Cardiac muscle cell (in vitro differentiated cells and primary cell): ENCODE data around the gene BAZ1B. TPM values are rescaled to one million over a fixed set of nuclear protein-coding genes. Genes with fewer than 3 reads are reported as not detected.

Source experiments
- DNase-seq, 2 donors: peaks; one replicate each; pipeline versions ENCODE4 v3.0.0 to v3.0.0-alpha.2; 2010 to 2017; ENCODE audit warnings: low read depth in 1 of 2, low spot score in 1 of 2
- H3K27ac ChIP-seq: fragments of 200-600 bp; sonication (generic); 2 replicates; pipeline ENCODE4 v1.5.1; 2016
- H3K27me3 ChIP-seq: fragments of 200-600 bp; sonication (generic); 2 replicates; pipeline ENCODE4 v1.6.0; 2016; ENCODE audit warnings: control low read depth
- H3K36me3 ChIP-seq: fragments of 200-600 bp; sonication (generic); 2 replicates; pipeline ENCODE4 v1.5.1; 2016; ENCODE audit warnings: control low read depth
- H3K4me1 ChIP-seq: fragments of 200-600 bp; sonication (generic); 2 replicates; pipeline ENCODE4 v1.8.1; 2017; ENCODE audit warnings: low read depth, mild to moderate bottlenecking, mixed run types
- H3K4me3 ChIP-seq: fragments of 200-600 bp; sonication (generic); 2 replicates; pipeline ENCODE4 v1.5.1; 2016; ENCODE audit warnings: mild to moderate bottlenecking
- H3K9me3 ChIP-seq: fragments of 200-600 bp; sonication (generic); 2 replicates; pipeline ENCODE4 v1.5.1; 2017; ENCODE audit warnings: low read depth, mild to moderate bottlenecking, control low read depth
- CTCF ChIP-seq: IDR thresholded peaks from 2 replicates; pipeline ENCODE4 v1.5.1; 2012; ENCODE audit warnings: low read depth, mild to moderate bottlenecking, low read length
- polyA plus RNA-seq: library from polyadenylated mRNA; unstranded; fragments of >200 nt; fragmentation: Nextera tagmentation; extraction: Ambion mirVana; gene quantifications from 2 replicates; pipeline ENCODE4 v1.2.1, GENCODE V29; 2016
- total RNA-seq: library from RNA; depleted of rRNA; stranded (reverse); fragments of >200 nt; gene quantifications from 2 replicates; pipeline ENCODE4 v1.2.3, GENCODE V29; 2016

The BAZ1B gene
- total and polyA plus RNA-seq, 2 experiments from 2014 or later = 19.7 to 42.5 TPM

DNA sequence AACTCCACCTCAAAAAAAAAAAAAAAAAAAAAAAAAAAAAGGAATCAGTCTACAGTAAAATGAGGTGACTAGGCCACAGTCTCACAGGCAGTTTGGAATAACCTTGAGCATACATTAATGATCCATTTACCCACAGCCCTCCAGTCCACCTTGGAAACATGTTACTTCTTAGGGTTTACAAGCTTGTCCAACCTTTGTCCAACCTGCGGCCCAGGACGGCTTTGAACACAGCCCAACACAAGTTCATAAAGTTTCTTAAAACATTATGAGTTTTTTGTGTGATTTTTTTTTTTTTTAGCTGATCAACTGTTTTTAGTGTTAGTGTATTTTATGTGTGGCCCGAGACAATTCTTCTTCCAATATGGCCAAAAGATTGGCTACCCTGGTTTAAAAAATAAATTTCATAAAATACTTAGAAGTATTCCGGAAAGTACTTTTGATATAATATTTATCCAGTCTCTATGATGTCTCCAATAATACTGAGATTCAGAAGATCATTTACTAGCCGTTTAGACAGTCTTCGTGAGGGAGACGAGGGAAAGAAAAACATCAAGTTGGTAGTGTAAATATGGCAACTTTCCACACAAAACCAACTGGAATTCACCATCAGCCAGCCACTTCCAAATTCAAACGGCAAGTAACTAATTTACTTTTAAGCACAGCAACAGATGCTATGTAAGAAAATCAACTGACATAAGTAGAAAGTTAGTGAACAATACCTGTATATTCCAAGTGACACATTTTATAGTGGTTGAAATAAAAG is 9.9 kb downstream of the BAZ1B start:
- TF ChIP-seq CTCF = no peak
- DNase-seq = no peak
- peaks cover 38% of the 10 kb centered on the region for H3K36me3 ChIP-seq

GRCh38 chr7:73509463-73509862 is 12.6 kb downstream of the BAZ1B start:
- DNase-seq = no peak
- Histone ChIP-seq H3K36me3 (peaks cover 55% of the 10 kb centered on the region), H3K27me3 (no peaks in the 10 kb centered on the region), H3K4me1 (no peaks in the 10 kb centered on the region), H3K9me3 (no peaks in the 10 kb centered on the region), H3K27ac (no peak overlapping the region), H3K4me3 (no peak overlapping the region)
- TF ChIP-seq CTCF = no peak

More for the DNA sequence above, 9.9 kb downstream of the BAZ1B start:
- H3K4me3 ChIP-seq = no peak overlapping the region
- H3K27me3 ChIP-seq = no peaks in the 10 kb centered on the region
- H3K4me1 ChIP-seq = no peaks in the 10 kb centered on the region
- no peaks in the 10 kb centered on the region for H3K9me3 ChIP-seq
- H3K27ac ChIP-seq = no peak overlapping the region

GRCh38 chr7:73507556-73507955 is 14.5 kb downstream of the BAZ1B start:
- Histone ChIP-seq H3K4me3 (no peak overlapping the region), H3K27me3 (no peaks in the 10 kb centered on the region), H3K9me3 (no peaks in the 10 kb centered on the region), H3K27ac (no peak overlapping the region), H3K4me1 (no peaks in the 10 kb centered on the region), H3K36me3 (peaks cover 70% of the 10 kb centered on the region)
- TF ChIP-seq CTCF = no peak
- DNase-seq = peak in 1 of 2 donors; percentile 11

- no peaks in the 10 kb centered on the region for H3K4me1 ChIP-seq
- no peaks in the 10 kb centered on the region for H3K9me3 ChIP-seq
- no peak overlapping the region for H3K27ac ChIP-seq
- H3K4me3 ChIP-seq = no peak overlapping the region
- peaks cover 62% of the 10 kb centered on the region for H3K36me3 ChIP-seq
- no peak for TF ChIP-seq CTCF
- no peaks in the 10 kb centered on the region for H3K27me3 ChIP-seq
- no peak for DNase-seq
Observed at GRCh38 chr7:73504920-73505319, 17.2 kb downstream of the BAZ1B start.

- H3K27me3 ChIP-seq = no peaks in the 10 kb centered on the region
- peaks cover 66% of the 10 kb centered on the region for H3K36me3 ChIP-seq
- no peaks in the 10 kb centered on the region for H3K4me1 ChIP-seq
- H3K27ac ChIP-seq = no peak overlapping the region
- H3K4me3 ChIP-seq = no peak overlapping the region
- DNase-seq = no peak
- no peaks in the 10 kb centered on the region for H3K9me3 ChIP-seq
- TF ChIP-seq CTCF = no peak
Observed at GRCh38 chr7:73504017-73504416, 18.1 kb downstream of the BAZ1B start.
